Epidermal melanocyte (primary cell): ENCODE results near the gene LIAS.
"Not testable (repeated sequence)": the region's sequence is repeated elsewhere in the genome, so short reads cannot be mapped to it uniquely, and the experiment has no call there.

Experiments used
- DNase-seq: peaks from one replicate; pipeline ENCODE4 v3.0.0; 2011; ENCODE audit warnings: low spot score; ENCODE audit not compliant: insufficient read length

LIAS gene

GRCh38 chr4:39497909-39498726 is 39.3 kb downstream of the LIAS start:
- DNase-seq = no peak

GRCh38 chr4:39498727-39499020 is 39.8 kb downstream of the LIAS start:
- DNase-seq = no peak

GRCh38 chr4:39502019-39502663 is 43.3 kb downstream of the LIAS start:
- no peak for DNase-seq

GRCh38 chr4:39502664-39503035 is 43.8 kb downstream of the LIAS start:
- DNase-seq = not testable (repeated sequence)

GRCh38 chr4:39504538-39504937 is 45.7 kb downstream of the LIAS start:
- no peak for DNase-seq

- no peak for DNase-seq
Observed at GRCh38 chr4:39505581-39505980, 46.7 kb downstream of the LIAS start.

- DNase-seq = no peak
Observed at GRCh38 chr4:39510348-39510929, 51.6 kb downstream of the LIAS start.

- not testable (repeated sequence) for DNase-seq
Observed at GRCh38 chr4:39514266-39514665, 55.4 kb downstream of the LIAS start.

GRCh38 chr4:39514888-39515401 is 56.1 kb downstream of the LIAS start:
- DNase-seq = no peak

- DNase-seq = not testable (repeated sequence)
Observed at GRCh38 chr4:39515669-39516401, 57.0 kb downstream of the LIAS start.

- no peak for DNase-seq
Observed at GRCh38 chr4:39516407-39516966, 57.6 kb downstream of the LIAS start.

- no peak for DNase-seq
Observed at GRCh38 chr4:39518484-39518883, 59.6 kb downstream of the LIAS start.

GRCh38 chr4:39521253-39521919 is 62.5 kb downstream of the LIAS start:
- DNase-seq = no peak

GRCh38 chr4:39522068-39522467 is 63.2 kb downstream of the LIAS start:
- no peak for DNase-seq

GRCh38 chr4:39524161-39524957 is 65.5 kb downstream of the LIAS start:
- DNase-seq = no peak

- no peak for DNase-seq
Observed at GRCh38 chr4:39525822-39526690, 67.2 kb downstream of the LIAS start.

GRCh38 chr4:39526765-39527295 is 68.0 kb downstream of the LIAS start:
- peak; percentile 29 for DNase-seq

- DNase-seq = peak; percentile 93
Observed at GRCh38 chr4:39527296-39528060, 68.6 kb downstream of the LIAS start, which contains the start of gene UGDH. Gene UGDH, minus strand, starts transcription at chr4:39527439. Its CDS starts 5,927 bp downstream, at chr4:39521512.
